Bronchial epithelial cell (primary cell): ENCODE results near the gene DNAJC25. TPM values are rescaled to one million over a fixed set of nuclear protein-coding genes. Genes with fewer than 3 reads are reported as not detected.
A peak's percentile ranks its signal among the peaks of the same experiment; 100 is the strongest.

Experiments used
- DNase-seq: peaks from one replicate; pipeline ENCODE4 v3.0.0-alpha.2; 2010; ENCODE audit warnings: low read depth
- FAIRE-seq: peaks from 2 replicates; lab custom pipeline; 2011; peaks lifted over from hg19 to GRCh38; lab: Jason Lieb, UNC
- H3K27me3 ChIP-seq: 2 replicates; pipeline ENCODE4 v1.5.1; 2011; ENCODE audit warnings: low read length; ENCODE audit not compliant: control insufficient read depth, insufficient read depth
- H3K36me3 ChIP-seq: 2 replicates; pipeline ENCODE4 v1.5.1; 2011; ENCODE audit warnings: low read length; ENCODE audit not compliant: control insufficient read depth, insufficient read depth
- H3K4me3 ChIP-seq: 2 replicates; pipeline ENCODE4 v1.5.1; 2011; ENCODE audit warnings: mild to moderate bottlenecking, low read depth, low read length, control low read depth
- CTCF ChIP-seq: IDR thresholded peaks from 2 replicates; pipeline ENCODE4 v1.5.1; 2011; ENCODE audit warnings: mild to moderate bottlenecking, moderate library complexity, low read length, control low read depth, inconsistent platforms; ENCODE audit not compliant: insufficient read depth, severe bottlenecking
- total RNA-seq: library from RNA; depleted of rRNA; stranded (reverse); fragments of >200 nt; gene quantifications from 2 replicates; pipeline ENCODE4 v1.2.1, GENCODE V29; 2014

The DNAJC25 gene
- total RNA-seq, 1 donor from 2014 or later, result 7.1 TPM

- no peak for TF ChIP-seq CTCF
Observed at GRCh38 chr9:111630182-111630963, 761 bp upstream of the DNAJC25 start.

GRCh38 chr9:111630964-111631213 is 245 bp upstream of the DNAJC25 start:
- H3K4me3 ChIP-seq, result peak overlapping the region; percentile 94
- no peaks in the 10 kb centered on the region for H3K36me3 ChIP-seq
- FAIRE-seq, result peak; percentile 91
- no peaks in the 10 kb centered on the region for H3K27me3 ChIP-seq
- TF ChIP-seq CTCF, result no peak
- no peak for DNase-seq

More at GRCh38 chr9:111630182-111630963, 761 bp upstream of the DNAJC25 start:
- Histone ChIP-seq H3K4me3 (peak overlapping the region; percentile 94), H3K27me3 (no peaks in the 10 kb centered on the region), H3K36me3 (no peaks in the 10 kb centered on the region)
- DNase-seq (no peak), FAIRE-seq (no peak)

GRCh38 chr9:111632060-111632459 is 926 bp downstream of the DNAJC25 start:
- H3K27me3 ChIP-seq, result no peaks in the 10 kb centered on the region
- no peak for FAIRE-seq
- DNase-seq, result peak; percentile 15
- H3K36me3 ChIP-seq, result no peaks in the 10 kb centered on the region
- peak overlapping the region; percentile 94 for H3K4me3 ChIP-seq
- TF ChIP-seq CTCF, result no peak

GRCh38 chr9:111632695-111633388 is 1.7 kb downstream of the DNAJC25 start:
- Histone ChIP-seq H3K36me3 (no peaks in the 10 kb centered on the region), H3K27me3 (no peaks in the 10 kb centered on the region), H3K4me3 (peak overlapping the region; percentile 94)
- DNase-seq, result no peak
- TF ChIP-seq CTCF, result no peak
- FAIRE-seq, result no peak

GRCh38 chr9:111633389-111633736 is 2.2 kb downstream of the DNAJC25 start:
- Histone ChIP-seq H3K4me3 (no peak overlapping the region), H3K27me3 (no peaks in the 10 kb centered on the region), H3K36me3 (no peaks in the 10 kb centered on the region)
- no peak for DNase-seq
- no peak for FAIRE-seq
- TF ChIP-seq CTCF, result no peak
